Stimulated activated CD8-positive, alpha-beta memory T cell treated with anti-CD3 and anti-CD28 coated beads, Interleukin-2, amount 100 ng/mL, for 1 hour (primary cell): ENCODE results near the gene GPC5.
"Not testable (repeated sequence)": the region's sequence is repeated elsewhere in the genome, so short reads cannot be mapped to it uniquely, and the experiment has no call there.

ENCODE experiments used
- DNase-seq, 2 donors: peaks; one replicate each; pipeline ENCODE4 v3.0.0-alpha.2; 2020; ENCODE audit warnings: low read depth in 2 of 2

The GPC5 gene

DNA sequence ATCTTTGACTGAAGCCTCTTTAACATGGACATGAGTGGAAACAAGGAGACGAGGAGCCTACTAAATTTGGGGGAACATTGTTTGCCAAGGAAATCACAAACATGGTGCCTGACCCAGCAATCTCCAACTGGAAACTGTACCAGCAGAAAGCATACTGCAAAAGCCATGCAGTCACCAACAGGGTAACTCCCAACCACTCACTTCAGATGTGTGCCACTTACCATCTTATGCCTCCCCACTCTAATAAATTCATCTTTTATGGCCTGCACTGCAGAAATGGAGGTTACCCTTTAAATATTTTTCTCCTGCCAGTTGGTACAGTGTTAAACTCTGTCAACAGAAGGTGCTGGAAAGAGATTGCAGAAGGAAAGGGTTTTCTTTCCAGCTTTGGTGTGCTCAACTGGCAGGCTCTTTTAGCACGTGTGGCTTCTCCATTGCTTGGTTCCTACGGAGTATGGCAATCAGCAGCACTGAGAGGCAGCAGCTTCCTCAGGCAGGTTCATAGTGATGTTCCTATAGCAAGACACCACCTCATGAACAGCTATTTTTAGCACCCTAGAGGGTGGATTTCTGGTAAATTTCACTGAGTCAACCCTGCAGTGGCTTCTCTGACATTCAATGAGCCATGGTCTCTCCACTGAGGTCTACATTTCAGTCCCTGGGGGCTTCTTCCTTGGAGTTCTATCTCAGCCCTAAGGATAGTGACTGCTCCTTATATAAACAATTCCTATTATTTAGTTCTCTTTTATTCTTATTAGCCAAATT lies 29.6 kb upstream of the GPC5 start:
- DNase-seq: no peak

DNA sequence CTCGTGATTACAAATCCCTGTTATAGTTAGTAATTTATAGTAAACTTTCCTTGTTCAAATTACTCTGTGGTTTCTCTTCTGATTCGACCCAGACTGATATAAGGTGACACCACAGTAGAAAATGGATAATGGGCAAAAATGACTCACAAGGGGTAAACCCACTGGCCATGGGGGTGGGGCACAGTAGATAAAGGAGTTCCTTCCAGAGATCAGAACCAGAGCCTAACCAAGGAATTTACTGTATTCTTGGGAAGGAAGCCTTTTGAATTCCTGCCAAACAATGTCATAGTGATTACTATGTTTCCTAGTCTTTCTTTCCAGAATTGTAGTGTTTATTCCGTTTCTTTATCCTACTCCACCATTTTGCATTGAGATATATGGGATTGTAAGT lies 29.0 kb upstream of the GPC5 start:
- DNase-seq: no peak

DNA sequence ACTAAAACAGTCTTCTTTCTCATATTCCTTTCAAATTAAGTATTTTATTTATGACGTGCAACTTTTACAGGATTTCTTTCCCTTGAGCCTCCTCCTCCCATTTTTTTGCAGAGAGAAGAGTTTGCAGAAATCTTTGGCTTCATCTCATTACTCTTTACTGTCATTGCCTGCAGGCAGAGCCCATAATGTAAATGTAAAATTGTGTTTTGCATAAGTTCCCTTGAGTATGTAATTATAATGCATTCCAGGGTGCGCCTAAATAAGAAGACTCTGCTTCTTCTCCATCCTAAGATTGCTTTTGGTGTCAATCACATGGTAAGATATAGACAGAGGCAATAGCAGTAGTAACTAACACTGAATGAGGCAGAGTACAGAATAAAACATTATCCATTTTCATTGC lies 27.9 kb upstream of the GPC5 start:
- no peak for DNase-seq

DNA sequence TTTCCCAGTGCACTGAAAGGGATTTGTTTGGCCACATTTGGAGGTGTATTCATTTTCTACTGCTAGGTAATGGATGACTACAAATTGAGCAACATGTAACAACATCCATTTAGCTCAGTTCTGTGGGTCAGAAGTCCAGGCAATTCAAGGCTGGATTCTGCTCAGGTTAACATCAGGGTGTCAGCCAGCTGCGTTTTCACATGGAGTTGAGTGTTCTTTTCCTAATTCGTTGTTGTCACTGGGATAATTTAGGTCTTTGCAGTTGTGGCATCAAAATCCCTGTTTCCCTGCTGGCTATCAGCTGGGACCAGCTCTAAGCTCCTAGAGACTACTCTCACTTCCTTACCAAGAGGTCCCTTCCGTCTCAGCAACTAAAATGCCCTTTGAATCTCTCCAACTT lies 25.5 kb upstream of the GPC5 start:
- DNase-seq: no peak

DNA sequence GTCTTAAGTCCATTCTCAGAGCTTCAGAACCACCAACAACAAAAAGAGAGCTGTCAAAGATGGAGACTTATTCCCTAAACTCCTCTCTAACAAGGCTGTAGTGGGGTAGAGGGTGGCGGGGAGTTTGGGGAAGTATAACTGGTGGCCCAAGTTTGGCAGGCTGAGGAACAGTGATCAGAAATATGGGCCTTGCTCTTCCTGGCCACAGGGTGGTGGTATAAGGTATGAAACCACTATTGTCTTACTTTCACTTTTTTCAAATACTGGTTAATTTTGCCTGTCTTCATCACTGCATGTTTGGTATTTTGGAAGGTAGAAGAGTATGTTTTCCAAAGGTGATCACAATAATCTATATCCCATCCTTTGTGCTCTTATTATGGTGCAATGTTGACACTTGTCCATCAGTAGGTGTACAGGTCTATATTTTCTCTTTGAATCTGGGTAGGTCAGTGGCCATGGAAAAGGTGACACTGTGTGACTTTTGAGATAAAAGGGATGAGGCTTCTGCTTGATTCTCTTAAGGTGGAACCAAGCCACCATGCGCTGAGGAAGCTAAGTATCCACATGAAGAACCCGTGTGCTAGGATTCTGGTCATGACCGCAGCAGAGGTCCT lies 23.2 kb upstream of the GPC5 start:
- no peak for DNase-seq

DNA sequence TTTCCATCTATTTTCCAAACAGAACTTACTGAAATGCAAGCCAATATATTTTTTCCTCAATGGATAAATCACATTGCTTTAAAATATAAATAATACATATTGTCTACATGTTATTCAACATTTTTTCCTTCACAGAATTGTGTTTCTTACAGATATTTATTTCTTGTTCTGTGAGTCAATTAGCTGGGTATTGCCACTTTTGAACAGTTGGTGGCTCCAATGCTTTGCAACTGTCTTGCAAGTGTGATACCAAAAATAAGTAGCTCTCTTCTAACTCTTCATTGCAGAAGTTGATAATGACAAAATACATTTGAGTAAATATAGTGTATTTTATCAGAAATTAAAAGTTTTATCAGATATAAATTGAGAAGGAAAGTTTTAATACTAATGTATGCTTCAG lies 17.1 kb upstream of the GPC5 start:
- DNase-seq: no peak

DNA sequence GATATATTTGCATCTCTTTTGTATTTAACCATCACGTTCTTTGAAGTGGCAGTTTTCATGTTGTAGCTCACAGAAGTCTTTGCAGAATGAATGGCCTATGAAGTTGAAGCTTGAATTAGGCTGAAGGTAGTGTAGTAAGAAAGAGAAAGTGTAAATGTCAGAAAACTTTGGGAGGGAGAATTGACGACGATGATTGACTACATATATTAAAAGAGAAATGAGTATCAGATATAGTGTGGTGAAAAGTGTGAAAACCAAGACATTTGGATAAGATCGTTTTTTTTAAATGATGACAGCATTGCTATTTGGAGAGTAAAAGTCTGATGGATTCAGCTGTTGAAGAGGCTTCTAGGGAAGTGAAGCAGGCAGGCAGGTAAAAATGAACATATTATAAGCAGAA lies 14.6 kb upstream of the GPC5 start:
- no peak for DNase-seq

DNA sequence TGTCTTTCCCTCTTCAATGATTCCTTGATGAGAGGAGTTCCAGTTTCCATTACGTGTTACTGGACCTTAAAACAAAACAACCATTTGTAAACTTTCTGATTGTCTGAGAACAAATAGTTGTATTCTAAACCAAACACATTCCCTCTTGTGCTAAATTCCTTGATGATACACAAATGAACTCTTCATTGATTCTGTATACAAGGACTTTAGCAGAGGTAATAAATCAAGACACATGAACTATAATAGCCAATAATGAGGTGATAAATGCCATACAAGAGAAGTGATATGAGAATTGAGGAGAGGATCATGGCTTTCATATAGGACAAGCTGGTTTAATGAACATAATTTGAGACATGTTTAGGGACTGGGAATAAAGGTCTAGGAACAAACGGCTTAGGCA lies 13.5 kb upstream of the GPC5 start:
- no peak for DNase-seq

DNA sequence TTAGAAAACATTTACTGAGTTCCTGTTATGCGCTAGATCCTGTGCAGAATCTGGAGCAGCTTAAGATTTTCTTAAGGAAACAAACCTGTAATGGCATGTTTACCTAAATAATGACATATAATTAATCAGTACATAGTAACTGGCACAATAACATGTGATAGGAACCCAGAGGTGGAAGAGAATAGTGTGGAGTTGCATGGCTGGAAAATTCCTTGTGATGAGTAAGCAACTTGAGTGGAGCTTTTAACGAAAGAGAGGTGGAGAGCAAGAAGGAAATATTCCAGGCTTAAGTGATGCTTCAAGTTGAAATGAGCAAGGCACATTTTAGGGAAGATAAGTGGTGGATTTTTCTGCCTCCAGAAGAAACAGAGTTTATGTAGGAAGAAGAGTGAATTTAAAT lies 9.2 kb upstream of the GPC5 start:
- DNase-seq: no peak

DNA sequence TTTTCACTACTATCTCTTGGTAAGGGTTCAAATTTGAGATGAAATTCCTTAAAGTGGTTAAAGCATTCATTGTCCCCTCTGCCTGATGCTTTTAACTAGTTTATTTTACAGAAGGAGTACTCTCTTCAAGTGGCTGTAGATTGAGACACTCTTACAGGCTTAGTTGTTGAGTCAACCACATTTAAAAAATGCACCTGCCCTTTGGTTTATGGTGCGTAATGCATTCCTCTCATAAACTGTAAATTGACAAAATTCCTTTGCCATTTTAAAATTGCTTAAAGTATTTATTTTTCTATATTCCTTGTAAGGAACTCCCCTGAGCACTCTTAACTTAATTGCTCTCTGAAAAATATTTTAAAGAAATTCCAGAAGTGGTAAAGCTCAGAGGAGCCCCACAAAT lies 826 bp upstream of the GPC5 start:
- DNase-seq: no peak

DNA sequence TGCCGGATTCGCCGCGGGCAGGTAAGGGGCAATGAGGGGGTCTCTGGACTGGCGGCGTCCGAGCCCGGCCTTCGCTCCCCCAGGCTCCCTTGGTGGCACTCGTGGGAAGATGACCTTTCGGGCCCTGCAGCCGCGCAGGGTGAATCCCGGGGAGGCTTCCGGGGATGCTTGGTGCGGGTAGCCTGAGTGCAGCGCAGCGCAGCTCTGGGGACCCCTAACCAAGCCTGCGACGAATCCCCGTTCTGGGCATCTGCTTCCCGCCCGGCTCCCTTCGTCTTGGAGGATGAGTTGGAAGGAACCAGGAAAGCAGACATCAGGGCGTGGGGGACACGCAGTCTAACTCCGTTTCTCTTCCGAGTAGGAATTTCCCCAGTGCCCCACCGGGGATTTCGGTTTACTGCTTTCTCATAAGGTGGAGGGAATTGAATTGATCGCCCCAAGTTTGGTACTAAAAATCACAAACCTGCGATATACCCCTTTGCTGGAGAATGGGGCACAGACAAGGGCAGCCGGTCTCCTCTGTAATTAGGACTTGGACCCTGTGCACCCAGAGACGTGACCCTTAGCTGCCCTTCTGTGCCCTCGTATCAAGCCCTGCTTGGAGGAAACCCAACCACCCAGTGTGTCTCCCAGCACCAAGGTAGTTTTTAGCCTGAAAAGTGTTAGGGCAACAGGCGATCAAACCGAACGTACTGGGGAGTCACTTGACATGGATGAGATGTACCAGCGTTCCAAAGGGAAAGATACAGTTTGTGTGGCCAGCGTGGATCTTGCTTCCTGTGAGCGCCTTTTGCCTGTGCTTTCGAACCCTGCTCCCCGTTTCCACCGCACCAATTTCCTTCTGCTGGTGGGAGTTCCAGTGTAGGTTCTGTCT lies 1.0 kb downstream of the GPC5 start:
- DNase-seq: no peak

DNA sequence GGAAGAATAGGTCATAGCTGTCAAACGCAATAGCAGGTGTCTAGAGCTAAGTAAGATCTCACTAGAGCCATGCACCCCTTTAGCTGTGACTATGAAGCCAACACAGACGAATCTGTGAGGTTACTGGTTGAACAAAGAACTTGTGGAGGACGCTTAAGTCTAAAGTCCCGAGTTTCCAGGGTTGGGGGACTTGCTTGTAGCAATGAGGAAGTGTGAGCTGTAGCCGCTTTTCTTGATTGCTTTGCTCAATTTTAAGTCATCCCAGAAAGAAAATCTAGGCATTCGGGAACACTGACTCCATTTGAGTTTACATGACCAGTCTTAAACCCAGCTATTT lies 1.6 kb downstream of the GPC5 start:
- no peak for DNase-seq

DNA sequence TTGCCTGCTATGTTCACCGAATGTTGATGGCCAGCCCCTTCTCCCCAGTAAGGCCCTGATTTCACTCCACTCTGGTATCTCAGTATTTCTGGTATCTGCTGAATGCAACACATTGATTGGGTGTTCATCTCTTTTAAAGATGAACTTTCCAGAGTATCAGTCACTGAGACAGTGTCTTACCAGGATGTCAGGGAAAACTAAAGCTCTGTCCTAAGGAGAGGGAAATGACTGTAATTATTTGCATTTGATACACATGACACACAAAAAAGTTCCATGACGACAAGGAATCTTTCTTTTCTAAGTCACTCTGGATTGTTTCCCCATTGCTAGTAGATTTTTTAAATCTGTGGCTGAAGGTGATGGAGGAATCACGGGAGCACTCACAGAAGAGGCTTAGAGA lies 2.2 kb downstream of the GPC5 start:
- no peak for DNase-seq

DNA sequence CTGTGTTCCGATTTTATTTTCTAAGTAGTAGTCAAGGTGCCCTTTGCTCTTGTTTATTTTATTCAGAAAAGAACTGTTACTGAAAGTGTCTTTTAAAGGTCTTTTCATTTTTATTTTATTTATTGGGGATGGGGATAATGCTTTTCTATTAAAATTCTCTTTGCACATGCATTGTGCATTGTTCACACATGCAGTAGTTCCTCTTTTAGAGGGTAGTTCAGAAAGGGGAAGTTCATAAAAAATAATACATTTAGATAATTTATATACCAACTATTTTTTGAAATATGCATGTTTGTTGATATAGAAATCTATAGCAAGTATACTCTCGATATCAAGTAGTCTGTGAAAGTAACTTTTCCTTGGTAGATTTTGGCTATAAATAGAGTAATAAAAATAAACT lies 3.5 kb downstream of the GPC5 start:
- DNase-seq: no peak

DNA sequence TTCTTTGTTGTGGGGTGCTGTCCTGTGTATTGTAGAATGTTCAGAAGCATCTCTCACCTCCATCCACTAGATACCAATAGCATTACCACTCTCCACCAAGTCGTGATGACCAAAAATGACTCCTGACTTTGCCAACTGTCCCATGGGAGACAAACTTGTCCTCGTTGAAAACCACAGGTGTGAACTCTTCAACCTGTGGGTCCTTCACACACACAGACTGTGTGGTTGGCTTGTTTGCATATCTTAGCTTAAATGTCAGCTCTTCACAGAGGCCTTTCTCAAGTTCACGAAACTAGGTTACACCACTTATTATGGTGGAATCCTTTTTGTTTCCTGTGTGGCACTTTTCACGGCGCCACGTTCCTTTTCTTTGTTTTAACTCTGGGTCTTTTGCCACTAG lies 6.8 kb downstream of the GPC5 start:
- DNase-seq: no peak

DNA sequence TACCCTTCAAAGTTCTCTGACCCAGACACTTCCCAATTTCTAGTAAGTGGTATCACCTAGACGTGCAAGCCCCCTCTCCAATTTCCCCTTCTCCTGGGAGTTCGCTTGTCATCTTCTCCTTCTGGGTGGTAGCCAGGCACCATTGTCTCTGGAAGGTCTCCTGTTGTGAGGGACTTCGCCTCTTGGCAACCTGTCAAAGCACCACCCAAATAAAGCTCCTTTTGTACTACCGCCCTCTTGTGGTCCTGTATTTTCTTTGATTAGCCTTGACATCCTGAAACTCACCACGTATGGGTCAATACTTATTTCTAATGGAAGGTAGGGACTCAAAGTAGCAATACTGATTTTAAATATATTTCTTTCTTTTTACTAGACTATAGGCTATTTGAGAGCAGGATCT lies 8.2 kb downstream of the GPC5 start:
- no peak for DNase-seq

DNA sequence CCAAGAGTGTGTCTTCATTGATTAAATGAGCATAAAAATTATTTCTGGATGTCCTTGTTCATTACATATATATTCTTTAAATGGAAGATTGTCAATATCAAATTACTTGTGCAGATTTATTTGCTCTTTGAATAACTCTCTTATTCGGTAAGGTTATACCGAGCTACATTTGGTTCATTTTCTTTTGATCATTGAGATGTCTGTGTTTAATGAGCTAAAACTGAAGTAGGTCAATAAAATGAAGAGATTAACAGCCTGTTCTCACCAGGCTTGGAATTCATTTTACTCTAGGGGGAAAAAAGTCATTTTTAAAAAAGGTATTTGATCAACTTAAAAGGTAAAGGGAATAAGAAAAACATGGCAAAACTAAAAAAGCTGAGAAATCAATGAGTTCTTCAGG lies 10.6 kb downstream of the GPC5 start:
- no peak for DNase-seq

DNA sequence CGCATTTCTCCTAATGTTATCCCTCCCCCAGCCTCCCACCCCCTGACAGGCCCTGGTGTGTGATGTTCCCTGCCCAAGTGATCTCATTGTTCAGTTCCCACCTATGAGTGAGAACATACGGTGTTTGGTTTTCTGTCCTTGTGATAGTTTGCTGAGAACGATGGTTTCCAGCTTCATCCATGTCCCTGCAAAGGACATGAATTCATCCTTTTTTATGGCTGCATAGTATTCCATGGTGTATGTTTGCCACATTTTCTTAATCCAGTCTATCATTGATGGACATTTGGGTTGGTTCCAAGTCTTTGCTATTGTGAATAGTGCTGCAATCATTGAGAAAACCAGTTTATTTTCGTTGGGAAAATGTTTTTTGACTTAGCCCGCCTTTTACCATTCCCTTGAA lies 18.2 kb downstream of the GPC5 start:
- not testable (repeated sequence) for DNase-seq

DNA sequence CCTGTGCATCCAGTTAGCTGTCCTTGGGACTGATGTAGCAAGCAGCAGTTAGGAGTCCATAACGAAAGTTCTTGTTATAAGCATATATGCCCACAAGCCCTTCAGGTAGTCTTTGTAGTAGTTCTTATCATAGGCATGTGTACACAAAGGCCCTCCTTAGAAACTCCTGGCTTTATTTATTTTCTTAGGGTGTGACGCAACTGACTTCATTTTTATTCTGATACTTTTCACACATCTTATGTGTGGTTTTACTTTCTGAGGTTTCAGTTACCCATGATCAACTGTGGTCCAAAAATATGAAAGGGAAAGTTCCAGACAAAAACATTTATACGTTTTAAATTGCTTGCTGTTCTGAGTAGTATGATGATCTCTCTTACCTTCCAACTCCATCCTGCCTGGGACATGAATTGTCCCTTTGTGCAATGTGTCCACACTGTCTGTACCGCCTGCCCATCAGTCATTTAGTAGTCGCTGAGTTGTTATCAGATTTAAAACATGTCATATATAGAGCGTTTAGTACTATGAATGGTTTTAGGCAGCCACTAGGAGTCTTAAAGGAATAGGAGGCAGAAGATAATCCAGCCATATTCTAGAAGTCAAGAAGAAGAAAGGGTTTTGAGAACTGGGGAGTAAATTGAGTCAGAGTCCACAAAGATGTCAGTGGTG lies 19.4 kb downstream of the GPC5 start:
- DNase-seq: no peak

DNA sequence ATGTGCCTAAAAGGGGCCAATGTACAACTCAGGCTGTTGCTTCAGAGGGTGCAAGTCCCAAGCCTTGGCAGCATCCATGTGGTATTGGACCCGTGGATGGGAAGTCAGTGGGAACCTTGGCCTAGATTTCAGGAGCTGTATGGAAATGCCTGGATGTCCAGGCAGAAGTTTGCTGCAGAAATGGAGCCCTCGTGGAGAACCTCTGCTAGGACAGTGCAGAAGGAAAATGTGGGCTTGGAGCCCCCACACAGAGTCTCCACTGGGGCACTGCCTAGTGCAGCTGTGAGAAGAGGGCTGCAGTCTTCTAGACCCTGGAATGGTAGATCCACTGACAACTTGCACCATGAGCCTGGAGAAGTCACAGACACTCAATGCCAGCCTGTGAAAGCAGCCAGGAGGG lies 28.5 kb downstream of the GPC5 start:
- no peak for DNase-seq

DNA sequence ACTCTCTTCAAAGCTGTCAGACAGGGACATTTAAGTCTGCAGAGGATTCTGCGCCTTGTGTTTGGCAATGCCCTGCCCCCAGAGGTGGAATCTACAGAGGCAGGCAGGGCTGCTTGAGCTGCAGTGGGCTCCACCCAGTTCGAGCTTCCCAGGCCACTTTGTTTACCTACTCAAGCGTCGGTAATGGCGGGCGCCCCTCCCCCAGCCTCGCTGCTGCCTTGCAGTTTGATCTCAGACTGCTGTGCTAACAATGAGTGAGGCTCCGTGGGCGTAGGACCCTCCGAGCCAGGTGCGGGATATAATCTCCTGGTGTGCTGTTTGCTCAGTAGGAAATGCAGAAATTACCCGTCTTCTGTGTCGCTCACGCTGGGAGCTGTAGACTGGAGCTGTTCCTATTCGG lies 40.3 kb downstream of the GPC5 start:
- not testable (repeated sequence) for DNase-seq

DNA sequence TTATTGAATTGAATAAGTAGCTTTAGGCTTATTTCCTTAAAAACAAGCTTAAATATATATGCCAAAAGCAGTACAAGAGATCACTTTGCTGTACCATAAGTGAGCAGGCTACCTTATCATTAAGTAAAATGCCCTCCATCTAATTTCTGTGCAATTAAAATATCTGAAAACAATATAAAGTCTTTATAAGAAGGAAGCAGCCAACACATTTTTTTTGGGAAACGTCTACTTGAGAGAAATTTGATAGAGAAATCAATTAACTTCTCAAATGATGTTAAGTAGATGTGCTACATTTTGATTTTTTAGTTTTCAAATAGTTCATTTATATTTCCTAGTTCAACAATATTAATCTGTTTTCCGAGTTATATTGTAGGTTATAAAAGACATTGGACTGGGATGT lies 52.5 kb downstream of the GPC5 start:
- no peak for DNase-seq

DNA sequence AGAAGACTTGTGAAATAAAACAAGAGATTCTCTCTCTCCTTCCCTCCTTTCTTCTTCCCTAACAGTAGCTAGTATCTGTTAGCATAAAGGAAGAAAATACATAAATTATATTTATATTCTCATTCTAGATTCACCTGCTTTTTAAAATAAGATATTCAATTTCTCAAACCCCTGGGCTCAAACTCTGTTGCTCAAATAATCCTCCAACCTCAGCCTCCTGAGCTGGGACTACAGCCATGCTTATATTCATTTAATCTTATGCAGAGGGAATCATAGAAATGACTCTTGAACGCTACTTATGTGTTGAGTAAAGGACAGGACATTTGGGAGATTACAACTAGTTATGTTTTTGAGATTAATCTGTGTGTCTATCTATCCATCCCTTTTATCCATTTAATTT lies 56.2 kb downstream of the GPC5 start:
- DNase-seq: no peak
